HG03558 (cell line): ENCODE data around the gene ZBTB20.
A peak's percentile ranks its signal among the peaks of the same experiment; 100 is the strongest.

ENCODE experiments used
- ATAC-seq: cut with Tn5 transposase; IDR thresholded peaks from one replicate; pipeline ENCODE4 v1.9.1; 2021; ENCODE audit warnings: moderate number of reproducible peaks; ENCODE audit not compliant: unreplicated experiment; ENCODE audit errors: extremely low read depth

Gene ZBTB20

DNA sequence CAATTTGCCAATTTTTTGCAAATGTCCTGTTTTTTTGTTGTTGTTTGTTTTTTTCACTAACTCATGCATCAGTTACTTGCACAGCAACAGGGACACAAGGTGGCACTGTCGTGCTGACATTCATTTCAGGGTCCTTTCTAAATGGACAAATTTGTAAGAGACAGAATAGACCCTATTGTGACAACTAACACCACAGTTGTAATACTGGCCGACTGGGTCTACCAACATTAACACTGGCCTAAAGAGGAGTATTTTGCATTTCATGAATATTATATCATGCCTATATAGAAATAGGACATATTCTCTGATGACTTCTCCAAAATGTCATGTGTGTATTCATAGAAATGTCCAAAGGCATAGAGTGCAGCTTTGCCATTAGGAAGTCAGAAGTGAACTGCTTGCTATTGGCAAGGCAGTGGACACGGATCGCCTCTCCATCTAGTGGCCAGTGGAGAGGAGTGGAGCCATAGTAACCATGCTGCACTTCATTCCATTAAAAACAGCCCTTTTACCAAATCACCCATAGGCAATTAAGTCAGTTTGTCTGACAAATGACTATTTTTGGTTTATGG, 54.8 kb downstream of the ZBTB20 start:
- ATAC-seq: peak; percentile 71

DNA sequence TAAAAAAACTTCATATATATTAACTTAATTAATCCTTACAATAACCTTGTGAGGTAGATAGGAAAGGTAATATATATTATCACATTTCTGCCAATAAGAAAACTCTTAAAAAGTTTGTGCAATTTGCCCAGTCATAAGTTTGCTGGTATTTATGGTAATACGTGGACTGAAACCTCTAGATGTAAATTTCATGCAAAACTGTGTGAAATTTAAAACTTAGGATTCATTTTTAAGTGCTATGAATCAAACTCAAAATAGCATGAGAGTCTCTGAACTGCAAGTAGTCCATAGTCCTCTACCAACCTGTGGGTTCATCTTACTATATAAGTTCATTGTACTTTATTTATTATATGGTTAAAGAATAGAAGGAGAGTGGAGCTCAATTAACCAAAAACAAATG, 56.4 kb downstream of the ZBTB20 start:
- ATAC-seq: no peak

DNA sequence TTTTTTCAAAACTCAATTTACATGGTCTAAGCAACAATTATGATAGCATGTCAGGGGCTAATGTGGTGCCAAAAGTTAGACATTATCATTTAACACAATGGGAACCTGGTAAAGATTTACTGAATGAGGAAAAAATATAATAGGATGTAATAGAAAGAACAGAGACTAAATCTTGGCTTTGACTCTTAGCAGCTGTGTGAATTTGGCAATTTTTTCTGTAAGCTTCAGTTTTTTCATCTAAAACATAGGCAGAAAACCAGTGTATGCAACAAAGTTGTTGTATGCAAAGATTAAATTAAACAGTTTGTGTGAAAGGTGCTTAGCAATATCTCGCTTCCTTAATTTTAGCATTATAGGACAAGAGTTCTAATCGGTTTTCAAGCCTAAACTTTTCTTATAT, 57.6 kb downstream of the ZBTB20 start:
- ATAC-seq: no peak

DNA sequence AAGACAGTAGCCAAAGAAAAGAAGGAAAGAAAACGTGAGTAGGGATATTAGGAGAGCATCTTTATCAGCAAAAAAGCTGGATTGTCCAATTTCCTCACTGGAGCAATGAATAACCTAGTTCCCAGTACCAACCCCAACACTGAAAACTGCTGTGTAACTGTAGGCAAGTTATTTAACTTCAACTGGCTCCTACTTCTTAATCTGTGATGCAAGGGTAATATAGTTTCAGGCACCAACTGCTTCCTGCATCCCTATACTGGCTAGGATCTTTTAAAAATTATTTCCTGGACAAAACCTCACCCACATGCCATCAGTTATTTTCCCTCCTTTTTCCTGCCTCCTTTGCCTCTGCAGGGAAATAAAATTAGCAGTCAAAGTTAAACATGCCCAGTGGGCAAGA, 59.6 kb downstream of the ZBTB20 start:
- ATAC-seq: no peak

DNA sequence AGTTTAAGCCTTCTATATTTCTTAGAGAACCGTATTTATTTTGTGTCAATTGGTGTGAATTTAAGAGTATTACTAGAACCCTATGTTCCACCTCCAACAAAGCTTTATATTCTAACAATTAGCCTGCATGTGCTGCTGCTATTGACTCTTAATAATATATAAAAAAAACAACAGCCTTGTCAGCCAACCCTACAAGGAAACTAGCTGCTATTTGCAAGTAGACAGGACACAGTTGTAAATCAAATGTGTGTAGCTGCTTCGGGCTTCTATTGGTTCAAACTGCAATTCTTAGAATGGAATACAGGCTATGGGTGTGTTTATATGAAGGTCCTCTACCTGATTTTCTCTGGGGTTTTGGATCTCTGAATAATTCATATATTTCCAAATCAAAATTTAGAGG, 60.7 kb downstream of the ZBTB20 start:
- ATAC-seq: no peak

DNA sequence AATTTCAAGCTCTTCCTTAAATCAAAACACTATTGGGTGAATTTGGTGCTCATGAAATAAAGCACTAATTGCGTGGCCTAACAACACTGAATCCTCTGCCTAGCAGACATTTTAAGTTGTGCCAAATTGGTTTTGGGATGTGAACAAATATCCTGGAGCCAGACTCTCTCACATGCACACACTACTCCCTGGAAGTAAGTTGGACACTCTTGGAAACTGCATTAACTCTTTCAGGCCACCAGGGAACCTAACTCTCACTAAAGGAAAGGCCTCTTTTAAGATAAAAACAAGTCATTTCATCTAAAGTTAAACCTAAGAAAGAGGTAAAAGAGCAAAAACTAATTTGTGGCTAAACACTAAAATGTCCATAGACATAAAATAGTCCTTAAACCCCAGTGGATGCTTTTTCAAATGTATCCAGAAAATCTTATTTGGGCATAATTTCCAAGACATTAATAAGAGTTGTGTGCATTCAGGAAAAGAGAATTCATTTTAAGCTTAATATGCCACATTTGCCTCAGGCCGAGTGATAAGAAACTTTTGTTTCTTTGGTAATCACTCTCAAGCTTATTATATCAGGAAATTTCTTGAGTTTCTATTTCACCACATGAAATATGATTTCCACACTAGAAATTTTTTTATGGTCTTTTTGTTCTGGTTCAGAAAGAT, 61.8 kb downstream of the ZBTB20 start:
- ATAC-seq: no peak

DNA sequence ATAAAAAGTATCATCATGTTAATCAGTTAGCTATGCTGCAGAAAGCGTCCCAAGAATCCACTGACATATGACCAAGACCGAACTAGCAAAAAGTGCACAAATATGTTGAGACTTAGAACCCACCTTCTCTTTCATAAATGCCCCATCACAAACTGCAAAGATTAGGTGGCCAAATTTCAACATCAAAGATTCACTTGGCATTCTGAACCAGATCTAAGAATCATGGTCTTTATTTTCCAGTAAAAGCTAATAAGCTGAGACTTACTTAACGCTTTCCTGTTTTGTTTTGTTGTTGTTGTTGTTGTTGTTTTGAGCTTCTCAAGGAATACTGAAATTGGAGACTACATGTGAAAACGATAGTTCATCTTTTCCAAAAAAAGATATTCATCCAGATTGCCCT, 62.4 kb downstream of the ZBTB20 start:
- ATAC-seq: no peak

DNA sequence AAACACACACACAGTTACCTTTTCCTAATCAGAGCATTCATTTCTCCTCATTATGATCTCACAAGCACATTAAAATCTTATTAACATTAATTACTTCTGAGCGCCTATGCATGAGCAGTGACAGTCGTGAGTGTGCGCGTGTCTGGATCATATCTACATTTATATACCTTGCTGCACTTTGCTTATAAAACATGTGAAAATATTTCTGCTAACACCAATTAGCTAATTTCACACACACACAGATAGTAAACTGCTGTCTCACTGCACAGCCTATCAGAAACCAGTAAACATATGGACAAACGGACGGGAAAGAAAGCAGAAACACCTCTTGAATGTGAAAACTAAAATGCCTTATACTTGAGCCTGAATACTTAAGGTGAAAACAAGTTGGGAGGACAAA, 64.8 kb downstream of the ZBTB20 start:
- no peak for ATAC-seq

DNA sequence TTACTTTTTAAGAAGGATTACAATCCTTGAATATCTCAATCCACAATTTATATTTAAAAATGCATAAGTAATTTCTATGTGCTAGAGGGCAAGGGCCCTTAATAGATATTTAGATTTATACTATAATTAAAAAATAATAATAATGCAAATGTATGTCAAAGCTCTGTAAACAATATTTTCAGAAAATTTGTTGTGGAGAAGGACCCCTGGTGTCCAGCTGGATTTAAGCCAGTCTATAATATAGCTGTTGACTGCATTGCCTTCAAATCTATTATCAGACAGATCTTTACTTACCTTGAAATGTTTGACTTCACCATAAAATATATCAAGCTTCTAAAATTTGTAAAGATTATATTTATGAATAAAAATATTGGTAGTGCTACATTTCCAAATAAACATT, 65.6 kb downstream of the ZBTB20 start:
- ATAC-seq: no peak

DNA sequence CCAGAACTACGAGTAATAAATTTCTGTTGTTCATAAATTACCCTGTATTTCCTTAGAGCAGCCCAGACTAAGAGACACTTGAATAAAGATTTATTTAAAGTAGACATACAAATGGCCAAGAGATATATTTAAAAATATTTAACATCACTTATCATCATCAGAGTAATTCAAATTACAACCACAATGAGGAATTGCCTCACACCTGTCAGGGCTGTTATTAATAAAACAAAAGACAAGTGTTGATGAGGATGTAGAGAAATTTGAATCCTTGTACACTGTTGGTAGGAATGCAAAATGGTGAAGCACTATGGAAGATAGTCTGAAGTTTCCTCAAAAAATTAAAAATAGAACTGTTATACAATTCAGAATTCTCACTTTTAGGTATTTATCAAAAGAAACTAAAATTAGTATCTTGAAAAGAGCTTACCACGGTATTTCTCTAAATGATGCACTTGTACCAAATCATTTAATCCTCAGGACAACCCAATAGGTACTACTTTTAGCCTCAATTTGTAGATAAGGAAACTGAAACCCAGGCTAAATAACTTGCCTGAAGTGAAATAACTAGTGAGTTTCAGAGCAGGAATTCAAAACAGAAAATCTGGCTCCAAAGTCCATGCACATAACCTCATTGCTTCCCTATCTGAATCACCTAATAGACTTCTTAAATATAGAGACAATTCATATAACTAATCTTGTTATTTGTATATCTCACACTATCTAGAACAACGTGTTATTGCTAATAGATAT, 69.4 kb downstream of the ZBTB20 start:
- no peak for ATAC-seq

DNA sequence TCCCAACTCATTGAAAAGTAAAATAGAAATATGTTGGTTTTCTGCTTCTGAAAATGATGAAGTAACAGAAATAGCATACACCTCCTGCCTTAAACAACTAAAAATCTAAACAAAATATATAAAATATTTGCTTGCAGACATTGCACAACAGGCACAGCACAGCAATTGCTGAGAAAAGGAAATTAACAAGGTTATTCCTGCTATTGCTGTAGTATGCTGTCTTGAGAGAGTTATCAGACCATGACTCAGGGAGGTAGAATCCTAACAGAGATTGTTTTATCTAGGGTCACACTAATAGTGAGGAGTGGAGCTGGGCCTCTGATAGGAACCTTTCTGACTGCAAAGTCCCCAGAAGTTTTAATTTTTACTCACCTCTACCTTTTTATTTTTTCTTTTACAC, 72.6 kb downstream of the ZBTB20 start:
- no peak for ATAC-seq

DNA sequence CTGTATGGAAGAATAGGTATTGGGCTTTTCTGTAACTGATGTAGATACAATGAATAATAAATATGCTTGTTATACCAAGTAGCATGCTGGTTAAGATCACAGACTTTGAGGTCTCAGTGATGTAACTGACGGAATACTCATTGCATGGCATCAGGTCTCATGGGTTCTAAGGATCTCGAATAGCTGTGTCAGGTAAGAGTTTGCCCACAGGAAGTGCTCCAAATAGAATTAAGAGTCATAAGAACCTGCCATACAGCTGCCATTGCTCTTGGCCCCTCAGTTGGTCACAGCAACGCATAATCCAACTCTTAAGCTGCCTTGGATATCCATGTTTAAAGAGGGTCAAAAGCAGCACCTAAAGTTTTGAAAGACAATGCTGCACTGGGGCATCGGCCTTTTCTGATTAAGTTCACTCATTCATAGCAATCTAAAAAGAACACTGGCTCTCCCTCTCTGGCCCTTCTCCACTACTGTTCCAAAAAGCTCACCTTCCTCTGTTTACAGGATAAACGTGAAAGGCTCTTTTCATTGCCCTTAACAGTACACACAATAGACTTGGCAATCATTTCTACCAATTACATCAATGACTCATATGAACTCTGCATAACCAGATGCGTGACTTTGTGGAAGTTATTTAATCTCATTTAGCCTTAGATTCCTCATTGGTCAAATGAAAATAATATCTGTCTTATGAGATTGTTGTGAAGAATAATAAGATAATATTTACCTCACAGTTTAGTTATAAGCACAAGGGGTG, 74.6 kb downstream of the ZBTB20 start:
- ATAC-seq: no peak

DNA sequence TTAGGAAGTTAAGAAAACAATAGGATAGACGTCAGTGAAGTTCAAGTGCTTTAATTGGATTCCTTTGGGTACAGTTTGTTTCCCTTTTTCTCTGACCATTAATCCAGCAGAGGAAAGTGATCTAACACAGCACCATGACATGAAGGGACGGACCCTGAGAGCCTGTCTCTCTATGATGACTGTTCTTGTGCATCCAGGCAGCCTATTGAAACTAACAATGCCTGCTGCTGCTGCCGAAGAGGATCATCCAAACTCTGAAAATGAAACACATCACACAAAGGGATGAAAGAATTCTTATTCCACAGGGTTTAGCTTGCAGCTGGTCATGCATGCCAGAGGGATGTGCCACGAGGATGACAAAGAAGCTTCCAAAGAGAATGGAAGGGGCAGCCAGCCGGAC, 75.5 kb downstream of the ZBTB20 start:
- no peak for ATAC-seq

DNA sequence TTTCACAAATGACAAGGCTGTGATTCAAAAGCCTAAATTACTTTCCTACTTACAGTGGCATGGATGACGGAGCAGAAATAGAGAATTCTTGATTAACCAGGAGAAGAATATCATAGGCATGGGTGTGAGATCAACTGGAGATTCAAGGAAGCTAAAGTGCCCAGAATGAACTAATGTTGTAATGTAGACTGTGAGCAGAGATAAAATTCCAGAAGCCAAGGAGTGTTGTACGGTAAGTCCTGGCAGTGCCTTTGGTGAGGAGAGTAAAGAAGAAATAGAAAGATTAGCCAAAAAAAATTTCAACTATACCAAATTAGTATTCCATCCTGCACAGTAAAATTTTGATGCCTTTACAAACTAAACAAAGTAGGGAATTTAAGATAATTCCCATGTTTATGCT, 75.9 kb downstream of the ZBTB20 start:
- ATAC-seq: no peak

DNA sequence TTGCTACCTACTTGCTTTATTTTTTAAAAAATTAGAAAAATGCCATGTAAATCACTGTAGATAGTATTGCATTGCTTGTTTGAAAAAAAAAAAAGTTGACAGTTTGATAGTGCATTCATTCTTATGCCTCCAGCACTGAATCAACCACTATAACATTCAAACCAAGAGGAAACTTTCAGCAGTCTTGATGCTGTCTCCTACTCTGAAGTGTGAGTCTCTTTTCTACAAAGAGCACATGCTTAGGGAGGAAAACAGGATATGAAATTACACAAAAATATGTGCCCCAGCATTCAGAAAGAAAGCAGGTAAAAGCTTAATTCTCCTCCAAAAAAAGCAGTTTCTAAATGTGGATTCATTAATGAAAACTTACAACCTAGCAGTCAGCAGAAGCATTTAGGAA, 78.3 kb downstream of the ZBTB20 start:
- ATAC-seq: no peak

DNA sequence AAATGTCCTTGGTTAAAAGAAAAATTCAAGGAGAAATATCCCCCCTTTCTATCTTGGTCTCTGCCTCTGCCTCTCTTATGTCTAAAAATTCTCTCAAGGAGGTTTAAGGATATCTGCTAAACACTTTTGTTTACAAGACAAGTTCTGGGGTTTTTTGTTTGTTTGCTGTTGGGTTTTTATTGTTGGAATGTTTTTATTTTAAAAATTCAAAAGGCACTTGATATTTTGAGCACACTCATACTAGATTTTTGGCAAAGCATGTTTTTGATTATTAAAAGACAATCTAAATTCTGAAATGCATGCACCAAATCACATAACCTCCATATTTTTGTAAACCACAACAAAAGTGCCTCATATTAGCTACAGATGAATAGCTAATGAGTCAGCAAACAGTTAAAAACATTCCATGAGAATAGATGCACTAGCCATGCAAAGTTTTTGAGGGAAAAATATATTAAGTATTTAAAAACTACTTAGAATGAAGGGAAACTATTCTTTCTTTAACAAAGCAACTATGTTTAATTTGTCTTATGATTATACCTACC, 84.6 kb downstream of the ZBTB20 start:
- ATAC-seq: no peak

DNA sequence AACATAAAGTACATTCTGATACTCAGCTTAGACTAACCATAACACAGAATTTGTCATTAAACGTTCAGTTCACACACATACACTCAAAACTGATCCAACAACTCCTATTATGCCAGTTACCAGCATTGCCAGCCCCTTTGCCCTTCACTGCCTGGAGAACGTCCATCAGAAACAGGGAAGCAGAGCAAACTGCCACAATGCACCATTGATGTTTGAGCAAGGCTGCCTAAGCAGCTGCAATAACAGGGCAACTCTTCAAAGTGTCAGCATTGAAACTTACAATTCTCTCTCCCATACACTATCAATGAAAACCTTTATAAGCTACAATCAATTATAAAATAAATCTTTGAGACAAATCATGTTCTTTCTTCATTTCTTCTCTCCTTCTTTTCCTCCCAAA, 85.1 kb downstream of the ZBTB20 start:
- ATAC-seq: no peak

DNA sequence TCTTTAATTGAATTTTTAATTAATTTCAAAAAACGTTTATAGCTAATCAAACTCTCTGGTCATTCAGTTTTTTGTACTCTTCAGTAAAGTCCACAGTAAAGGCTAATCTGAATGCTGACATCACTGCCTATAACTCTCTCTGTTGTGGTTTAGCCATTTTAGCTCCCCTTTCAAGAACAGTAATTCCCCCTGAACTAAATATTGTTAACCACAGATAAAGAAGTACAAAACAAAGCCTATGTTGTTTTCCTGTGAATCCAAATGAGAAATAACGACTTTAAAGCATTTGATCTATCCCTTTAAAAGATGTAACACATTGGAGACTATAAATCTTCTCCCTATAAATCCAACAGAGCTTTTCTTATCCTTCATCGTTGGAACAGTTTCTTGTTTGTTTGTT, 94.2 kb downstream of the ZBTB20 start:
- no peak for ATAC-seq

DNA sequence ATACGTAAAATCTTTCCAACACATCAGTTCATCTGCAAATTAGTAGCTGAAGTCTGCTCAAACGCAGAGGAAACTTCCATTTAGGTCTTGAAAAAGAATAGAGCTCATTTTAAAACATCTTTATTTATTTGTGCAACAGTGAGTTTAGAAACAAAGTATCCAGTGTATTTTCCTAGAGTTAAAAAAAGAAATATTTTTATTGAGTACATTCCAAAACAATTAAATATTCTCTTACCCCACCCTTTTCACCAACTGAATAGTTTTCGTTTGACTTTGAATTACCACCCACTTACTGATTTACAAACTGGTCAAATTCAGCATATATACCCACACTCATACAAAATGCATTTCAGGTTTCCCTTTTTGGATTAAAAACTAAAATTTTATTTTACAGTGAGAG, 104.7 kb downstream of the ZBTB20 start:
- ATAC-seq: no peak

DNA sequence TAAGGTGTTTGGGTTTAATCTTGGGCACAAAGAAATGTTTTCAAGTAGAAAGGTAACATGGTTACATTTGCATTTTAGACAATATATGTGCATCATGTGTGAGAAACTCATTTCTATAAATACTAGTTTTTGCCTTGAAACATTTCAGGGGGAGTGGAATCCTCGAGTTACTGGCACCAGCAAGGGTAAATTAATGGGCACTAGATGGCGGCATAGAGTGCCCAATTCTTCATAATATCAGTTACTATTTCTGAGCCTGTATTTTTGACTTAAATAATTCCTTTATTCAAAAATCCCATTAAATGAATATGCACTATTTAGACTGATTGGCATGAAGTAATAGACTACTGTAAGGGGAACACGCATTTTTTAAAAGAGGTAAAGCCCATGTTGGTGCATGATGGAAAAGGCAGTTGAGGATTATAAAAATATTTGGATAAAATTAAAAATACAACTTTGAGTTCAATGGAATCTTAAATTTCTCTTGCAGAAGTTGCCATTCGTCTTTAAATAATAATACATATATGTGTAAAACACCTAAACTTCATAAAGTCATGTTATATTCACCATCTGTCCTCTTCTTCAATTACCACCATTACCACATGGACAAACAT, 106.3 kb downstream of the ZBTB20 start:
- ATAC-seq: no peak
